NT2/D1 (cell line): ENCODE data around the gene GEMIN7.

Source experiments
- SUZ12 ChIP-seq: IDR thresholded peaks from 2 replicates; pipeline ENCODE4 v1.6.1; 2011; ENCODE audit not compliant: insufficient read length, insufficient read depth; ENCODE audit errors: extremely low read depth
- YY1 ChIP-seq: IDR thresholded peaks from 2 replicates; pipeline ENCODE4 v1.6.1; 2011; ENCODE audit not compliant: insufficient read length, insufficient read depth

- no peak for TF ChIP-seq SUZ12
- no peak for TF ChIP-seq YY1
These were observed 46.6 kb upstream of the GEMIN7 start for GRCh38 chr19:45032421-45032820.
